Activated CD4-positive, alpha-beta T cell treated with anti-CD3 and anti-CD28 coated beads, Interleukin-2, amount 50 U/mL, for 16 hours (primary cell): ENCODE measurements around the gene CYRIA.

Experiments used
- DNase-seq: peaks from one replicate; pipeline ENCODE4 v3.0.0-alpha.2; 2020

The CYRIA gene

DNA sequence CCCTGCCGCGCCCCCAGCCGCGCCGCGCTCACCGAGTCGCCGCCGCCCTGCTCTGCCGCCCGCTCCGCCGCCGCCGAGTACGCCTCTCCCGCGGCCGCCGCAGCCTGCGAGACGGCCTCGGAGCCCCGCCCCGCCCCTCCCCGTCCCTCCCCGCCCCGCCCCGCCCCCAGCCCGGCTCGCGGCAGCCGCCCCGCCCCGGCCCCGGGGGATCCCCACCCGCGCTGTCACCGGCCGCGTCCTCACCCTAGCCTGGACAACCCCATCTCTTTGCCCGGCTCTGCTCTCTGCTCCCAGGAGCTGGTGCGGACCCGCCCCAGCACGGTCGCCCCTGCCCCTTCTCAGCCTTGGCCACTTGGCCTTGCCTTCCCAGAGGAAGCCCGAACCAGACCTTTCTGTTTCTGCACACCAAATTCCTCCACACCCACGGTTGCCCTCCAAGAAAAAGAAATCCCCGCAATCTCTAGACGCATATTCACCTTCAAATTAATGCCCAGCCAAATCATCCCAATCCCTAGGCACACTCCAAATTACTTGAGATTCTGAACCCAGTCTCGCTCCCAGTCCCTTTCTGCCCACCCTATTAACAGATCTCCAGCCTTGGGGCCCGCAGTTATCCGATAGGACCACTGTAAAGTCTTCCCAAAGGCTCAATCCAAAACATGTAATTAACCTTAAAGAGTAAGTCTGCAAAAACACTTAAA, at the start of gene CYRIA:
Gene CYRIA (minus strand): TSS at position 87 of the 701 bp plus-strand sequence. CDS start 77,715 bp downstream, outside the sequence.
- peak; percentile 39 for DNase-seq

DNA sequence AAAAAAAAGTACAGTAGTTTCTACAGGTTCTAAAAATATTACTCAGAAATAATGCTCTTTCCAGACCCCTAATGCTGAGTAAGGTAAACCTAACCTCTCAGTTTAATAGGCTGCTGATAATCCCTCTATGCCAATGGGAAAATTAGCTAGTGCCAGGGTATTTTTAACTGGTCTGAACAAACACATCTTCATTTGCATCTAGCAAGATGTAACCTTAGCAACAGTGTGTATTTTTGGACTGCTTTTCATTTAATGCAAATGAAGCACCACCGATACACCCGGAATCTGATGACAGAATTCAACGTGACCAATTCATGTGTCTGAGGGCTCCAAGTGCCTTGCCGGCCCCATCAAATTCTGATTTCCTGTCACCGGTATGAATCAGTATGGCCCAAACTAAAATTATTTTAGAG, 47.4 kb upstream of the CYRIA start:
- DNase-seq = no peak

DNA sequence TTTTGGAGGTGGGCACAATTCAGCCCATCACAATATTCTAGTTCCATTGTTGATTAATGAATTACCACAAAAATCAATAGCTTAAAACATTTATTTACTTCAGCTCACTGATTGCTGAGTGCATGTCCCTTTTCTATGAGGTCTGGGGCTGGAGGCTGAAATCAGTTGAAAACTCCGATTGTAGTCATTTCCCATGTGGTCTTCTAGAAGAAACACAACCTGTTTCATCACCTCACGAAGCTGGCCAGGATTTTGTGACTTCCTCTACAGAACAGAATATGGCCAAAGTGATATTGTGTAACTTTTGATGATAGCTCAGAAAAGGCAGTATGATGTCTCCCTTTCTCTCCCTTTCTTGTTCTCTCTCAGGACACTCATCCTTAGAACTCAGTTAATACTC, 44.1 kb upstream of the CYRIA start:
- no peak for DNase-seq

DNA sequence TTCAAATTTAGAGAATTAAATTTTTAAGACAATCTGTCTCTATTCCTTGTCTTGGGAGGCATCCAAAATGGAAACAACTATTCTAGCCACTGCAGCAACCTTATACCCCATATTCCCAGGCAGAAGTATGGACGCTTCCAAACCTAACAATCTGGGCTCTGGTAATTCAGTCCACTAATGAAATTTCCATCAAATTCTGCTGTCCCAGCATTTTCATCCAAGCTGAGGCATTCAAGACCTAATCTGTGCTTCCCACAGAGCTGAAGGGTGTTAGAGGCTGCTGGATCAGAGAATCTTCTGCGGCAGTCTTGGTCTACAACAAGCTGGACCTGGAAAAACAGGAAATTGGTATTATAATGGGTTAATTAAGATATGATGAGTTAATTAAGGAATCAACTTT, 42.5 kb upstream of the CYRIA start:
- no peak for DNase-seq

GRCh38 chr2:16707014-16707623, 41.5 kb upstream of the CYRIA start:
- no peak for DNase-seq

DNA sequence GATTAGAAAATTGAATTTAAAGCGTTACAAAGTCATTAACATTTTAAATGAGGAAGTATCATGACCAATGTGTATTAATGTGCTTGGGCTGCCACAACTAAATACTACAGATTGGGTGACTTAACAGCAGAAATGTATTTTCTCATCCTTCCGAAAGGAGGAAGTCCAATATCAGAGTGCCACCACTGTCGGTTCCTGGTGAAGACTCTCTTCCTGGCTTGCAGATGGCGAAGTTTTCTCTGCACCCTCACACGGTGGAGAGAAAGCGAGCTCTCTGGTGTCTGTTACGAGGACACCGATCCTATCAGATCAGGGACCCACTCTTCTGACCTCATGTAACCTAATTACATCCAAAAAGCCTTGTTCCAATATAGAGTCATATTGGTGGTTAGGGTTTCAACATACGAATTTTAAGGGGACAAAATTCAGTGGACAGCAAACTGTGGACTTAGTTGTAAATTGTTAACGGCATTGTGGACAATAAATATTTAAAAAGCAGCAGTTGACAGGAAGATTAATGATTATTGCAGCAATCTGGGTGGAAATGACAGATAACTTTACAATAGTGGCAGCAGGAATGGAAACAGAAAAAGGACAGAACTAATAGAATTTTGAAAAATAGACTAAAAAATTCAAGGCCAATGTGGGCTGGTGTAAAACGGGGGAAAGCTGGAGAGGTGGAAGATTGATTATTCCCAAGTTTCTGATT, 35.1 kb upstream of the CYRIA start:
- DNase-seq = no peak

- DNase-seq = no peak
These were observed 28.2 kb upstream of the CYRIA start for GRCh38 chr2:16693854-16694253.

DNA sequence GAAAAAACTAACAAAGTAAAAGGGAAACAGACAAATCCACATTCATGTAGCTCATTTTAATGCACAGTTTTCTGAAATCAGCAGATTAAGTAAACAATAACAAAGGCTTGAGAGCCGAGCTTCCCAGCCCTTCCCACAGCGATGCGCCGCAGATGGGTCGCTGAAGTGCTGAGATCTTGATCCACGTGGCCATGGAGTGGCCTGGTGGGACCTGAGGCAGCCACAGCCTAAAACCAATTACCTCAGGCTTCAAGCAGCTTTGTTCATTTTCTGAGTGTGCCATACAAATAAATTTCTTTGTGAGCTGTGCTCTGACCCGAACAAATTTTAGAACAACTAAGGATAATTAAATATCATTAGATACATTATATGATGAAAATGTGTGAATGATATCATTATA, 25.6 kb upstream of the CYRIA start:
- no peak for DNase-seq

GRCh38 chr2:16687955-16688354, 22.3 kb upstream of the CYRIA start:
- DNase-seq = no peak

- DNase-seq = no peak
These were observed 21.6 kb upstream of the CYRIA start for GRCh38 chr2:16687222-16687621.

DNA sequence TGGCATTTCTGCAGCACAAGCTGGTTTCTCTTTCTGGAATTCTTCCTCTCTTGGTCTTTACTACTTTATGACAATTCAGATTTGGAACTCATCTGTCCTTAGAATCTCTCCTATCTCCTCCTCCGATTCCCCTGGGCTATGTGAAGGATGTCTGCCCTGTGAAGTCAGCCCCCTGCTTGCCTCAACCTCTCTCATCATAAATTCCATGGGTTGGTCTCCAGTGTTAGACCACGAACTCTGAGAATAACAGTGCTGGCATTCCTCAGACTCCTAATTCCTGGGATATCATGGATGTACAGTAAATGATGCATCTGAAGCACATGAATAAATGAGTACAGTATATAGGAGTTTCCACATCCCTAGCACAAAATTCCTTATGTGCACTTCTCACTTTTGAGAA, 21.0 kb upstream of the CYRIA start:
- no peak for DNase-seq

DNA sequence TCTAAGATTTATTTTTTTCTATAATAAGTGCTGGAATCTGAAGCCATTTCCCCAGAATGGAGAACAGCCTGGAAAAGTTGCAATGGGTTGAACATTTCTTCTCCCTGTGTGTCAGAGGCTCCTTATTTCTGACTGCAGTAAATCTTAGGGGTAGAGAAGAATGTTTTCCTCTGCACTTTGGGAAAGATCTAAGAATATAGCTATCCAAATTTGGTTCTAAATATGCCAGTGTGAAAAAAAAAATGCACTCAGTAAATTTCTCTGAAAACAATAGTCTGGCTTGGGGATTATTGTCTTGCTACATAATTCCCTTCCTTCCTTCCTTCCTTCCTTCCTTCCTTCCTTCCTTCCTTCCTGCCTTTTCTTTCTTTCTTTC, 19.7 kb upstream of the CYRIA start:
- DNase-seq = no peak

GRCh38 chr2:16684676-16685339, 19.2 kb upstream of the CYRIA start:
- no peak for DNase-seq

DNA sequence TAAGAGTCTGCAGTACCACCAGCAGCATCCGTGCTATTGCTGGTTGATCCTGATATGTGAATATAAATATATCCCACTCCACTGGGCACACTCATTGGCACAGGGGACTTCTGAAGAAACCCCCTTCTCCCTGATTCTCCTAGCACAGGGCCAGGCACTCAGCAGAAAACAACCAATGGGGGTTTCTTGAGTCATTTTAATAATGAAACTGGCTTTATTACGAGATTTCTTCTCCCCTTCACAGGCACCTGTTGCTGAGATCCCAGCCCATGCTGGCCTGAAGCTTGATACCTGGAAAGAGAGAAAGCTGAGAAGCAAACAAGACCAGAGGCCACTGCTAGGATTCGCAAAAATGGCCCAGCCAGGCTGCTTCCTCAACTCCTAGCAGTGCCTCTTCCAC, 17.9 kb upstream of the CYRIA start:
- DNase-seq = no peak

- no peak for DNase-seq
These were observed 16.9 kb upstream of the CYRIA start for GRCh38 chr2:16682431-16683118.

- DNase-seq = no peak
These were observed 15.1 kb upstream of the CYRIA start for GRCh38 chr2:16680781-16681180.

- no peak for DNase-seq
These were observed 14.7 kb upstream of the CYRIA start for GRCh38 chr2:16680304-16680703.

DNA sequence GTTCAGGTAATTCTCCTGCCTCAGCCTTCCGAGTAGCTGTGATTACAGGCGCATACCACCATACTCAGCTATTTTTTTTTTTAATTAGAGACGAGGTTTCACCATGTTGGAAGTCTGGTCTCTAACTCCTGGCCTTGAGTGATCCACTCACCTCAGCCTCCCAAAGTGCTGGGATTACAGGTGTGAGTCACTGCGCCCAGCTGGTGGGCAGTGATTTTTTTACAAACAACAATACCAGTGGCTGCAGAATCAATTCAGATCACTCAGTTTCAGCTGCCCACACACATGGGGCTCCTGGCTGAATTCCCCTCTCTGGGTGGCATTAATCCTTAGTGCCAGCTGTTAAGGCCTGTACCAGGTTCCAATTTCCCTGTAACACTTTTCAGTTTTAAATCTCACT, 13.3 kb upstream of the CYRIA start:
- no peak for DNase-seq

DNA sequence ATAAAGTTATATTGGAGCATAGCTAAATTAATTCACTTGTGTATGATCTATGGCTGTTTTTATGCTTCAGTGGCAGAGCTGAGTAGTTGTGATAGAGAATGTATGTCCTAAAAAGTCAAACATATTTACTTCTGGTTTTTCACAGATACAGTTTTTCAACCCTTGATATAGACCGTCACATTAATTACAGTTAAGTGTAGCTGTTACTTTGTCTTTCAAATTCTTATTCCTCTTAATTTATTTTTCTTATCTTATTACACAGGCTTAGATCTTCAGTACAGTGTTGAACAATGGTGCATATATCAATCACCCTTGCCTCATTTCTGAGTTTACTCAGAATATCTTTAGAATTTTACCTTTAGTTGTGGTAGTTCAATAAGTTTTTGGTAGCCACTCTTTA, 12.2 kb upstream of the CYRIA start:
- DNase-seq = no peak

- no peak for DNase-seq
These were observed 10.1 kb upstream of the CYRIA start for GRCh38 chr2:16675781-16676180.

- DNase-seq = no peak
These were observed 8.5 kb upstream of the CYRIA start for GRCh38 chr2:16674154-16674553.

DNA sequence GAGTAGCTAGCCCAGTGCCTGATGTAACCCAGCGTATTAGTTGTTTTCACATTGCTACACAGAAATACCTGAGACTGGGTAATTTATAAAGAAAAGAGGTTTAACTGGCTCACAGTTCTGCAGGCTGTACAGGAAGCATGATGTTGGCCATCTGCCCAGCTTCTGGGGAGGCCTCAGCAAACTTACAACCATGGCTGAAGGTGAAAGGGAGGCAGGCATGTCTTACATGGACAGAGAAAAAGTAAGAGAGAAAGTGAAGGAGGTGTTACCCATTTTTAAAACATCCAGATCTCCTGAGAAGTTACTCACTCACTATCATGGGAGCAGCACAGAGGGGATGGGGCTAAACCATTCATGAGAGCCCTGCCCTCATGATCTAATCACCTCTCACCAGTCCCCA, 6.1 kb upstream of the CYRIA start:
- DNase-seq = no peak

DNA sequence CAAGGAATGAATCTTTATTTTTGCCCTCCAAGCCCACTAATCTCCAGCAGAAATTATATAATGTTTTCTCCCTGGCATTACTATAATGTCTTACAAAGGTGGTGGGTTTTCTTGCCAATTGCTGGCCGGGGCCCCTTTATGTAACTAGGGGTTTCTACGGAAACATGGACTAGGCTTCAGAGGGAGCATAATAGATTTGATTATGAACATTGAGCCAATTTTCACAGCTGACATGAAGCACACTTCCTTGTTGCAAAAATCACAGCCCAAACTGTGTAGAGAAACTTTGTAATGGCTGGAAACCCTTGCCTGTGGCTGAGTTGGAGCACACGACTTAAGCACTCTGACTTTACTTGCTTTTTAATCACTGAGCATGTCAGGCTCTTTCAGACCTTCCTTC, 3.8 kb upstream of the CYRIA start:
- DNase-seq = no peak
